Measurements from ENCODE around the gene GPER1.

GPER1 gene

GRCh38 chr7:1127001-1127400, 39.1 kb downstream of the GPER1 start:
- Histone ChIP-seq H3K36me3 (ENCODE audit: control insufficient read depth, insufficient read depth, low read length) (peaks cover 5% of the 10 kb centered on the region), H3K4me3 (ENCODE audit: insufficient read depth, low read depth, low read length, poor library complexity, severe bottlenecking) (no peak overlapping the region), H3K4me1 (ENCODE audit: control insufficient read depth, insufficient read depth, low read length, poor library complexity, severe bottlenecking) (no peaks in the 10 kb centered on the region), H3K27me3 (replicated peaks; ENCODE audit: control insufficient read depth, insufficient read depth, low read length, poor library complexity, severe bottlenecking) (no peaks in the 10 kb centered on the region), H3K27ac (ENCODE audit: insufficient read depth, low read length, poor library complexity, severe bottlenecking) (no peak overlapping the region), H3K9me3 (ENCODE audit: control insufficient read depth, low read length) (no peaks in the 10 kb centered on the region)
- DNase-seq: no peak

GRCh38 chr7:1129431-1129830, 41.5 kb downstream of the GPER1 start:
- peaks cover 5% of the 10 kb centered on the region for H3K36me3 ChIP-seq (ENCODE audit: control insufficient read depth, insufficient read depth, low read length)
- no peak overlapping the region for H3K27ac ChIP-seq (ENCODE audit: insufficient read depth, low read length, poor library complexity, severe bottlenecking)
- H3K4me1 ChIP-seq (ENCODE audit: control insufficient read depth, insufficient read depth, low read length, poor library complexity, severe bottlenecking): no peaks in the 10 kb centered on the region
- no peaks in the 10 kb centered on the region for H3K27me3 ChIP-seq (replicated peaks; ENCODE audit: control insufficient read depth, insufficient read depth, low read length, poor library complexity, severe bottlenecking)
- H3K4me3 ChIP-seq (ENCODE audit: insufficient read depth, low read depth, low read length, poor library complexity, severe bottlenecking): no peak overlapping the region
- DNase-seq: no peak
- no peaks in the 10 kb centered on the region for H3K9me3 ChIP-seq (ENCODE audit: control insufficient read depth, low read length)

GRCh38 chr7:1130021-1130990, 42.4 kb downstream of the GPER1 start:
- no peak for DNase-seq
- H3K27ac ChIP-seq (ENCODE audit: insufficient read depth, low read length, poor library complexity, severe bottlenecking): no peak overlapping the region
- H3K36me3 ChIP-seq (ENCODE audit: control insufficient read depth, insufficient read depth, low read length): peaks cover 4% of the 10 kb centered on the region
- no peak overlapping the region for H3K4me3 ChIP-seq (ENCODE audit: insufficient read depth, low read depth, low read length, poor library complexity, severe bottlenecking)
- H3K27me3 ChIP-seq (replicated peaks; ENCODE audit: control insufficient read depth, insufficient read depth, low read length, poor library complexity, severe bottlenecking): no peaks in the 10 kb centered on the region
- no peaks in the 10 kb centered on the region for H3K9me3 ChIP-seq (ENCODE audit: control insufficient read depth, low read length)
- no peaks in the 10 kb centered on the region for H3K4me1 ChIP-seq (ENCODE audit: control insufficient read depth, insufficient read depth, low read length, poor library complexity, severe bottlenecking)

GRCh38 chr7:1131471-1132265, 43.8 kb downstream of the GPER1 start:
- Histone ChIP-seq H3K4me1 (ENCODE audit: control insufficient read depth, insufficient read depth, low read length, poor library complexity, severe bottlenecking) (peaks cover under 1% of the 10 kb centered on the region), H3K27ac (ENCODE audit: insufficient read depth, low read length, poor library complexity, severe bottlenecking) (no peak overlapping the region), H3K27me3 (replicated peaks; ENCODE audit: control insufficient read depth, insufficient read depth, low read length, poor library complexity, severe bottlenecking) (no peaks in the 10 kb centered on the region), H3K36me3 (ENCODE audit: control insufficient read depth, insufficient read depth, low read length) (no peaks in the 10 kb centered on the region), H3K9me3 (ENCODE audit: control insufficient read depth, low read length) (no peaks in the 10 kb centered on the region), H3K4me3 (ENCODE audit: insufficient read depth, low read depth, low read length, poor library complexity, severe bottlenecking) (no peak overlapping the region)
- DNase-seq: no peak

- no peaks in the 10 kb centered on the region for H3K9me3 ChIP-seq (ENCODE audit: control insufficient read depth, low read length)
- no peak overlapping the region for H3K27ac ChIP-seq (ENCODE audit: insufficient read depth, low read length, poor library complexity, severe bottlenecking)
- no peaks in the 10 kb centered on the region for H3K36me3 ChIP-seq (ENCODE audit: control insufficient read depth, insufficient read depth, low read length)
- peaks cover 11% of the 10 kb centered on the region for H3K4me1 ChIP-seq (ENCODE audit: control insufficient read depth, insufficient read depth, low read length, poor library complexity, severe bottlenecking)
- no peak overlapping the region for H3K4me3 ChIP-seq (ENCODE audit: insufficient read depth, low read depth, low read length, poor library complexity, severe bottlenecking)
- no peaks in the 10 kb centered on the region for H3K27me3 ChIP-seq (replicated peaks; ENCODE audit: control insufficient read depth, insufficient read depth, low read length, poor library complexity, severe bottlenecking)
- DNase-seq: no peak
Observed at GRCh38 chr7:1134951-1135350, 47.0 kb downstream of the GPER1 start.

- no peaks in the 10 kb centered on the region for H3K27me3 ChIP-seq (replicated peaks; ENCODE audit: control insufficient read depth, insufficient read depth, low read length, poor library complexity, severe bottlenecking)
- peak overlapping the region; percentile 64 for H3K4me3 ChIP-seq (ENCODE audit: insufficient read depth, low read depth, low read length, poor library complexity, severe bottlenecking)
- no peak overlapping the region for H3K27ac ChIP-seq (ENCODE audit: insufficient read depth, low read length, poor library complexity, severe bottlenecking)
- DNase-seq: no peak
- H3K36me3 ChIP-seq (ENCODE audit: control insufficient read depth, insufficient read depth, low read length): no peaks in the 10 kb centered on the region
- peaks cover 11% of the 10 kb centered on the region for H3K4me1 ChIP-seq (ENCODE audit: control insufficient read depth, insufficient read depth, low read length, poor library complexity, severe bottlenecking)
- H3K9me3 ChIP-seq (ENCODE audit: control insufficient read depth, low read length): no peaks in the 10 kb centered on the region
Observed at GRCh38 chr7:1136841-1137516, 49.1 kb downstream of the GPER1 start.

GRCh38 chr7:1137517-1138167, 49.7 kb downstream of the GPER1 start:
- no peaks in the 10 kb centered on the region for H3K9me3 ChIP-seq (ENCODE audit: control insufficient read depth, low read length)
- H3K27ac ChIP-seq (ENCODE audit: insufficient read depth, low read length, poor library complexity, severe bottlenecking): peak overlapping the region; percentile 83
- H3K36me3 ChIP-seq (ENCODE audit: control insufficient read depth, insufficient read depth, low read length): no peaks in the 10 kb centered on the region
- no peak for DNase-seq
- peaks cover 11% of the 10 kb centered on the region for H3K4me1 ChIP-seq (ENCODE audit: control insufficient read depth, insufficient read depth, low read length, poor library complexity, severe bottlenecking)
- H3K4me3 ChIP-seq (ENCODE audit: insufficient read depth, low read depth, low read length, poor library complexity, severe bottlenecking): peak overlapping the region; percentile 64
- no peaks in the 10 kb centered on the region for H3K27me3 ChIP-seq (replicated peaks; ENCODE audit: control insufficient read depth, insufficient read depth, low read length, poor library complexity, severe bottlenecking)

GRCh38 chr7:1140476-1141104, 52.7 kb downstream of the GPER1 start:
- H3K36me3 ChIP-seq (ENCODE audit: control insufficient read depth, insufficient read depth, low read length): no peaks in the 10 kb centered on the region
- peaks cover 11% of the 10 kb centered on the region for H3K4me1 ChIP-seq (ENCODE audit: control insufficient read depth, insufficient read depth, low read length, poor library complexity, severe bottlenecking)
- H3K9me3 ChIP-seq (ENCODE audit: control insufficient read depth, low read length): no peaks in the 10 kb centered on the region
- no peak overlapping the region for H3K4me3 ChIP-seq (ENCODE audit: insufficient read depth, low read depth, low read length, poor library complexity, severe bottlenecking)
- DNase-seq: no peak
- H3K27ac ChIP-seq (ENCODE audit: insufficient read depth, low read length, poor library complexity, severe bottlenecking): no peak overlapping the region
- no peaks in the 10 kb centered on the region for H3K27me3 ChIP-seq (replicated peaks; ENCODE audit: control insufficient read depth, insufficient read depth, low read length, poor library complexity, severe bottlenecking)

- DNase-seq: no peak
- Histone ChIP-seq H3K4me1 (ENCODE audit: control insufficient read depth, insufficient read depth, low read length, poor library complexity, severe bottlenecking) (peaks cover 10% of the 10 kb centered on the region), H3K36me3 (ENCODE audit: control insufficient read depth, insufficient read depth, low read length) (no peaks in the 10 kb centered on the region), H3K4me3 (ENCODE audit: insufficient read depth, low read depth, low read length, poor library complexity, severe bottlenecking) (no peak overlapping the region), H3K27ac (ENCODE audit: insufficient read depth, low read length, poor library complexity, severe bottlenecking) (no peak overlapping the region), H3K9me3 (ENCODE audit: control insufficient read depth, low read length) (no peaks in the 10 kb centered on the region), H3K27me3 (replicated peaks; ENCODE audit: control insufficient read depth, insufficient read depth, low read length, poor library complexity, severe bottlenecking) (no peaks in the 10 kb centered on the region)
Observed at GRCh38 chr7:1141651-1142050, 53.7 kb downstream of the GPER1 start.
